Hepatocyte (in vitro differentiated cells): ENCODE results near the gene GBP7.

Source experiments
- EZH2 ChIP-seq: fragments of 200-600 bp; sonication (generic); IDR thresholded peaks from 2 replicates; pipeline ENCODE4 v1.6.1; 2016; ENCODE audit warnings: antibody characterized with exemption, mild to moderate bottlenecking, borderline replicate concordance
- TF ChIP-seq, protein P1 (sequence below): fragments of 200-600 bp; sonication (generic); IDR thresholded peaks from 2 replicates; pipeline ENCODE4 v1.5.1; 2016; ENCODE audit warnings: antibody characterized with exemption, mild to moderate bottlenecking; ENCODE audit not compliant: poor library complexity

DNA sequence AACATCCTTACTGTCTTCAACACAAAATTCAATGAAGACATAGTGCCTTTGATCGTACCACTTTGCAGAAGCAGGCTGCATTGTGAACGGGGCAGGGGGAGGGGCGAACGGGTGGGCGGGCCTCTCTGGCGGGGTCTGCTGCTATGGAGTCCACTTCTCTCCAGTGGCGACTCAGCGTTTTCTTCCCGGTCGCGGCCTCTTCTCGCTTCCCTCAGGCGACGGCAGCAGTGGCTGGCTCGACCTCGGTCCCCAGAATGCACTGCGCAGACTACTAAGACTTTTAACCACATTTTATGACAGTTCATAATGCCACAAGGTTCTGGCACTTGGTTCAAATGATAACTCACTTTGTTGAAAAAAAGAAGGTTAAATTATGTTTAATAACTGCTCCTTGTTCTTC, 71.1 kb downstream of the GBP7 start:
- TF ChIP-seq, protein P1, sequence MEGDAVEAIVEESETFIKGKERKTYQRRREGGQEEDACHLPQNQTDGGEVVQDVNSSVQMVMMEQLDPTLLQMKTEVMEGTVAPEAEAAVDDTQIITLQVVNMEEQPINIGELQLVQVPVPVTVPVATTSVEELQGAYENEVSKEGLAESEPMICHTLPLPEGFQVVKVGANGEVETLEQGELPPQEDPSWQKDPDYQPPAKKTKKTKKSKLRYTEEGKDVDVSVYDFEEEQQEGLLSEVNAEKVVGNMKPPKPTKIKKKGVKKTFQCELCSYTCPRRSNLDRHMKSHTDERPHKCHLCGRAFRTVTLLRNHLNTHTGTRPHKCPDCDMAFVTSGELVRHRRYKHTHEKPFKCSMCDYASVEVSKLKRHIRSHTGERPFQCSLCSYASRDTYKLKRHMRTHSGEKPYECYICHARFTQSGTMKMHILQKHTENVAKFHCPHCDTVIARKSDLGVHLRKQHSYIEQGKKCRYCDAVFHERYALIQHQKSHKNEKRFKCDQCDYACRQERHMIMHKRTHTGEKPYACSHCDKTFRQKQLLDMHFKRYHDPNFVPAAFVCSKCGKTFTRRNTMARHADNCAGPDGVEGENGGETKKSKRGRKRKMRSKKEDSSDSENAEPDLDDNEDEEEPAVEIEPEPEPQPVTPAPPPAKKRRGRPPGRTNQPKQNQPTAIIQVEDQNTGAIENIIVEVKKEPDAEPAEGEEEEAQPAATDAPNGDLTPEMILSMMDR = no peak
- TF ChIP-seq EZH2 = no peak
